Measurements from ENCODE around the gene YKT6. TPM values are rescaled to one million over a fixed set of nuclear protein-coding genes. Genes with fewer than 3 reads are reported as not detected.
A peak's percentile ranks its signal among the peaks of the same experiment; 100 is the strongest.

Gene YKT6
- total RNA-seq, 4 donors from 2014 or later: 46.6 to 80.1 (median 68.0) TPM

DNA sequence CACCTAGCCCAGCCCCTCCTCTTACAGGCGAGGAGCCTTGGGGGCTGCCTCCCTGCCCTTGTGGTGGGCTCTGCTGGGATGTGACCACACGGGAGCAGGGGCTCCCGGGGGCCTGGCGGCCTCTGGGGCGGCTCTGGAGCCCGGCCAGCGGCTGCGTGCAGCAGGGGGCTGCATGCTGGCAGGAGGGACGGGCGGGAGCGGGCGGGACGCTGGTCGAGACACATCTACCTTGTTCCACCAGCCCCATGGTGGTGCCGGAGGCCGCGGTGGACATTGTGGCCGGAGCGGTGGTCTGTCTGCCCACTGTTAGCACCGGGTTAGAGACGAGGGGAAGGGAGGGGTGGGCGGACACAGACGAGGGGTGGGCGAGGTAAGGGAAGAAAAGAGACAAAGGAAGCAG lies 38.6 kb downstream of the YKT6 start:
- Histone ChIP-seq H3K27me3 (no peaks in the 10 kb centered on the region), H3K9me3 (no peaks in the 10 kb centered on the region), H3K4me3 (no peak overlapping the region), H3K27ac (no peak overlapping the region), H3K36me3 (no peaks in the 10 kb centered on the region), H3K4me1 (peaks cover 0 to 6% (median 2%) of the 10 kb centered on the region in 4 donors)
- intact Hi-C loops (cut with DNase I; ENCODE audit: low total_unique reads): loop anchor here (10.0 kb wide), 2 partner anchors 245 to 325 kb away; no protein-coding TSS in a partner anchor
- in situ Hi-C loops (cut with MboI; ENCODE audit: low pct_ligation_motif_present in 1 of 4, low pct_unique_long_range_greater_than_20kb in 1 of 4, low sequenced_read_pairs in 3 of 4): loop anchor here in 3 of 4 donors (25.0 kb wide), 2 partner anchors 248 to 323 kb away; partner anchors contain the start of genes NUDCD3 (in 2 of the 3) and DDX56 (in 1 of the 3)
- DNase-seq: no peak
- TF ChIP-seq POLR2AphosphoS5 (IDR thresholded peaks at IDR 0.05) (no peak), CTCF (IDR thresholded peaks at IDR 0.05) (no peak), POLR2A (IDR thresholded peaks at IDR 0.05) (no peak)
- WGBS, 2 donors (ENCODE audit: low coverage in 1 of 2): 67 to 68% methylated on average over 10 to 24 of the region's 24 CpGs

DNA sequence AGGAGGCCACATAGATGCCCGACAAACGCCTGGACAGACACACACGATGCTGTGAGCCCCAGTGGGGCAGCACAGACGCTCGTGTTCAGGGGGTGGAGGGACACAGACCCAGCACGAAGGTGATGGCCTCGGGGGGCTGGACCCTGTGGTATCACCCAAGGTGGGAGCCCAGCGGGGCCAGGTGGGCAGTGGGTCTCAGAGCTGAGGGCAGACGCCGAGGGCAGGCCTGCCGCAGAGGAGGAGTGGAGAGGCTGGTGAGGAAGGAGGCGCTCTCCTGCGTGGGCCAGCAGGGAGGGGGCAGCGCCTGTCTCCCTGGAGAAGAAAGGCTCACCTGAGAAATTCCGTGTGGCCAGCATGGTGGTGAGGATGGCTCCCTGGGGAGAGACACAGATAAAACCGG lies 39.6 kb downstream of the YKT6 start:
- in situ Hi-C loops (cut with MboI; ENCODE audit: low pct_ligation_motif_present in 1 of 4, low pct_unique_long_range_greater_than_20kb in 1 of 4, low sequenced_read_pairs in 3 of 4): loop anchor here in 3 of 4 donors (25.0 kb wide), 2 partner anchors 247 to 322 kb away; partner anchors contain the start of genes NUDCD3 (in 2 of the 3) and DDX56 (in 1 of the 3)
- Histone ChIP-seq H3K4me1 (peaks cover 0 to 6% (median 2%) of the 10 kb centered on the region in 4 donors), H3K27me3 (no peaks in the 10 kb centered on the region), H3K36me3 (no peaks in the 10 kb centered on the region), H3K9me3 (no peaks in the 10 kb centered on the region), H3K4me3 (no peak overlapping the region), H3K27ac (no peak overlapping the region)
- no peak for TF ChIP-seq EP300 (IDR thresholded peaks at IDR 0.05; ENCODE audit: low read depth)
- TF ChIP-seq POLR2AphosphoS5 (IDR thresholded peaks at IDR 0.05): no peak
- no peak for TF ChIP-seq POLR2A (IDR thresholded peaks at IDR 0.05)
- no peak for TF ChIP-seq CTCF (IDR thresholded peaks at IDR 0.05)
- WGBS, 2 donors (ENCODE audit: low coverage in 1 of 2): 68% methylated on average over 16 of the region's 16 CpGs; no CpG with 5 or more reads in 1 of the 2 donors
- intact Hi-C loops (cut with DNase I; ENCODE audit: low total_unique reads): no loop called here
- no peak for DNase-seq

DNA sequence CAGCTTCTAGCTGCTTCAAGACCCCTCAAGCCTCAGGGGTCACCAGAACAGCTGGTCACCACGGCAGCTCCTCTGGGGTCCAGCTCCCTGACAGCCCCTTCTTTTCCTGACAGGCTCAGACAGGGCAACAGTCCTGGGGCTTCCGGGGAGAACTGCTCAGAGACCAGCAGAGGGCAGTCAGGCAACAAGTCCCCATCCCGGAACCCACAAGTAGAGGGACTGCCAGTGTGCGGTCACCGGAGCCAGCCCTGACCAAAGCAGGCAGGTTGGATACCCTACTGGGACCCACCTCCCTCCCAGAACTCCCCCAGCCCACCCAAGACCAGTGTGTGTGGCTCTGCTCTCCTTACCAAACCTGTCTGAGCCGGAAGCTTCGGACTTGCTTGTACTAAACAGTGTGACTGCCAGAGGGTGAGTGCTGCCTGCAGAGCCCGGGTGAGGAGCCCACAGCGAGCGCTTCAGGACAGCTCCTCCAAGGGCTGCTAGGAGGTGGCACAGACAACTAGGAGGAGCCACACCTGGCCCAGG lies 40.3 kb downstream of the YKT6 start:
- Histone ChIP-seq H3K27ac (no peak overlapping the region), H3K4me3 (peak overlapping the region in 2 of 4 donors; percentile 13 to 30), H3K9me3 (no peaks in the 10 kb centered on the region), H3K4me1 (peaks cover 0 to 6% (median 2%) of the 10 kb centered on the region in 4 donors), H3K27me3 (no peaks in the 10 kb centered on the region), H3K36me3 (no peaks in the 10 kb centered on the region)
- TF ChIP-seq POLR2AphosphoS5 (IDR thresholded peaks at IDR 0.05) (no peak), POLR2A (IDR thresholded peaks at IDR 0.05) (no peak), EP300 (IDR thresholded peaks at IDR 0.05; ENCODE audit: low read depth) (no peak), CTCF (IDR thresholded peaks at IDR 0.05) (peak; percentile 55 to 72 (median 65))
- intact Hi-C loops (cut with DNase I; ENCODE audit: low total_unique reads) (no loop called here), in situ Hi-C loops (cut with MboI; ENCODE audit: low pct_ligation_motif_present in 1 of 4, low pct_unique_long_range_greater_than_20kb in 1 of 4, low sequenced_read_pairs in 3 of 4) (loop anchor here in 3 of 4 donors (25.0 kb wide), 2 partner anchors 246 to 321 kb away; partner anchors contain the start of genes NUDCD3 (in 2 of the 3) and DDX56 (in 1 of the 3))
- 12% methylated on average over 9 of the region's 10 CpGs; no CpG with 5 or more reads in 1 of the 2 donors for WGBS, 2 donors (ENCODE audit: low coverage in 1 of 2)
- peak; percentile 74 for DNase-seq

GRCh38 chr7:44242091-44242490 lies 41.3 kb downstream of the YKT6 start:
- 89 to 90% methylated on average over 2 to 8 of the region's 10 CpGs for WGBS, 2 donors (ENCODE audit: low coverage in 1 of 2)
- peaks cover 0 to 6% (median 2%) of the 10 kb centered on the region in 4 donors for H3K4me1 ChIP-seq
- intact Hi-C loops (cut with DNase I; ENCODE audit: low total_unique reads) (no loop called here), in situ Hi-C loops (cut with MboI; ENCODE audit: low pct_ligation_motif_present in 1 of 4, low pct_unique_long_range_greater_than_20kb in 1 of 4, low sequenced_read_pairs in 3 of 4) (loop anchor here in 3 of 4 donors (25.0 kb wide), 2 partner anchors 245 to 320 kb away; partner anchors contain the start of genes NUDCD3 (in 2 of the 3) and DDX56 (in 1 of the 3))
- no peaks in the 10 kb centered on the region for H3K27me3 ChIP-seq
- no peaks in the 10 kb centered on the region for H3K36me3 ChIP-seq
- no peaks in the 10 kb centered on the region for H3K9me3 ChIP-seq
- H3K4me3 ChIP-seq: no peak overlapping the region
- TF ChIP-seq POLR2A (IDR thresholded peaks at IDR 0.05) (no peak), POLR2AphosphoS5 (IDR thresholded peaks at IDR 0.05) (no peak), CTCF (IDR thresholded peaks at IDR 0.05) (no peak), EP300 (IDR thresholded peaks at IDR 0.05; ENCODE audit: low read depth) (no peak)
- no peak overlapping the region for H3K27ac ChIP-seq
- no peak for DNase-seq

Data from transverse colon (tissue), 4 donors.